ENCODE data around the gene KCNQ1. TPM values are rescaled to one million over a fixed set of nuclear protein-coding genes. Genes with fewer than 3 reads are reported as not detected.

Gene KCNQ1
- total RNA-seq, 4 donors from 2014 or later, result 2.6 to 12.7 (median 4.9) TPM

DNA sequence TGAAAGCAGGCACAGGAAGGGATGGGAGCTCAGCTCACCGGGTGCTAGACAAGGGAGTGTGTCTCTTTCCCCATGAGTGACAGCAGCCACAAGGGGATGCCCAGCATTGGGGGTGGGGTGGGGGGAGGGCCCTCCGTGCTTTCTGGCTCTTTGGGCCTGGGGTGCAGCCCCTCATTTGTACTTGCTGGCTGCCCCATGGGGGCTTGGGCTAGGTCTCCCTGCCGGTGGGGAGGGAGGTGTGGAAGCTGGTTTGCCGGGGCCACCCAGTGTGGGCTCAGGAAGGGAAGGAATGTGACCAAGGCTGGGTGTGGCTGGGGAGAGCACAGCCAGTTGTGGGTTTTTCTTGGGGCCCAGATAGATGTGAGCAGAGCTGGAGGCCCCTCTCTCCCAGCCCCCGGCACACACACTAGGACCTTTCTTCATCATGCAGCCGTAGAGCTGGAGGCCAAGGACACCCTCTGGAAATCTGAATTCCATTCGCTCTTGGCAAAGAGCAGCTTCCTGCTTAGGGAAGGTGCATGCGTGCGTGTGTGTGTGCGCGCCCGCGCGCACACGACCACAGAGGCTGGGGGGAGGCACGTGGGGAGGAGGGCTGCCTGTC is 229.2 kb downstream of the KCNQ1 start:
- Histone ChIP-seq H3K4me3 (no peak overlapping the region), H3K27ac (peak overlapping the region in 1 of 4 donors; percentile 71), H3K4me1 (peaks cover 0 to 39% (median 9%) of the 10 kb centered on the region in 3 donors), H3K9me3 (no peaks in the 10 kb centered on the region), H3K36me3 (peaks cover 0 to 4% of the 10 kb centered on the region in 2 donors), H3K27me3 (no peaks in the 10 kb centered on the region)
- TF ChIP-seq, protein P1, sequence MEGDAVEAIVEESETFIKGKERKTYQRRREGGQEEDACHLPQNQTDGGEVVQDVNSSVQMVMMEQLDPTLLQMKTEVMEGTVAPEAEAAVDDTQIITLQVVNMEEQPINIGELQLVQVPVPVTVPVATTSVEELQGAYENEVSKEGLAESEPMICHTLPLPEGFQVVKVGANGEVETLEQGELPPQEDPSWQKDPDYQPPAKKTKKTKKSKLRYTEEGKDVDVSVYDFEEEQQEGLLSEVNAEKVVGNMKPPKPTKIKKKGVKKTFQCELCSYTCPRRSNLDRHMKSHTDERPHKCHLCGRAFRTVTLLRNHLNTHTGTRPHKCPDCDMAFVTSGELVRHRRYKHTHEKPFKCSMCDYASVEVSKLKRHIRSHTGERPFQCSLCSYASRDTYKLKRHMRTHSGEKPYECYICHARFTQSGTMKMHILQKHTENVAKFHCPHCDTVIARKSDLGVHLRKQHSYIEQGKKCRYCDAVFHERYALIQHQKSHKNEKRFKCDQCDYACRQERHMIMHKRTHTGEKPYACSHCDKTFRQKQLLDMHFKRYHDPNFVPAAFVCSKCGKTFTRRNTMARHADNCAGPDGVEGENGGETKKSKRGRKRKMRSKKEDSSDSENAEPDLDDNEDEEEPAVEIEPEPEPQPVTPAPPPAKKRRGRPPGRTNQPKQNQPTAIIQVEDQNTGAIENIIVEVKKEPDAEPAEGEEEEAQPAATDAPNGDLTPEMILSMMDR (IDR thresholded peaks at IDR 0.05), result no peak
- TF ChIP-seq POLR2A (IDR thresholded peaks at IDR 0.05), result no peak
- no peak for TF ChIP-seq POLR2AphosphoS5 (IDR thresholded peaks at IDR 0.05)
- TF ChIP-seq EP300 (IDR thresholded peaks at IDR 0.05), result no peak
- no peak for ATAC-seq
- WGBS, 2 donors (ENCODE audit: low coverage in 1 of 2), result 85 to 100% methylated on average over 1 to 11 of the region's 16 CpGs

GRCh38 chr11:2674658-2675131 is 229.9 kb downstream of the KCNQ1 start:
- WGBS, 2 donors (ENCODE audit: low coverage in 1 of 2), result 42 to 59% methylated on average over 3 to 7 of the region's 8 CpGs
- H3K4me1 ChIP-seq, result peaks cover 0 to 46% (median 9%) of the 10 kb centered on the region in 3 donors
- TF ChIP-seq POLR2A (IDR thresholded peaks at IDR 0.05) (no peak), POLR2AphosphoS5 (IDR thresholded peaks at IDR 0.05) (no peak), EP300 (IDR thresholded peaks at IDR 0.05) (no peak)
- TF ChIP-seq, protein P1 (IDR thresholded peaks at IDR 0.05), result no peak
- no peak overlapping the region for H3K4me3 ChIP-seq
- no peak for ATAC-seq
- H3K27ac ChIP-seq, result peak overlapping the region in 3 of 4 donors; percentile 7 to 71 (median 61)
- H3K36me3 ChIP-seq, result peaks cover 0 to 4% of the 10 kb centered on the region in 2 donors
- no peaks in the 10 kb centered on the region for H3K27me3 ChIP-seq
- H3K9me3 ChIP-seq, result no peaks in the 10 kb centered on the region

GRCh38 chr11:2675540-2675939 is 230.7 kb downstream of the KCNQ1 start:
- 49 to 54% methylated on average over 6 of the region's 7 CpGs for WGBS, 2 donors (ENCODE audit: low coverage in 1 of 2)
- no peak overlapping the region for H3K4me3 ChIP-seq
- no peak for ATAC-seq
- H3K9me3 ChIP-seq, result no peaks in the 10 kb centered on the region
- no peaks in the 10 kb centered on the region for H3K27me3 ChIP-seq
- peaks cover 0 to 46% (median 9%) of the 10 kb centered on the region in 3 donors for H3K4me1 ChIP-seq
- TF ChIP-seq POLR2A (IDR thresholded peaks at IDR 0.05), result no peak
- no peak for TF ChIP-seq POLR2AphosphoS5 (IDR thresholded peaks at IDR 0.05)
- no peak for TF ChIP-seq EP300 (IDR thresholded peaks at IDR 0.05)
- TF ChIP-seq, protein P1 (IDR thresholded peaks at IDR 0.05), result no peak
- H3K36me3 ChIP-seq, result peaks cover 0 to 4% of the 10 kb centered on the region in 2 donors
- H3K27ac ChIP-seq, result peak overlapping the region in 2 of 4 donors; percentile 61 to 71

- Histone ChIP-seq H3K27ac (no peak overlapping the region), H3K4me1 (peaks cover 0 to 58% (median 9%) of the 10 kb centered on the region in 3 donors), H3K27me3 (no peaks in the 10 kb centered on the region), H3K36me3 (peaks cover 0 to 4% of the 10 kb centered on the region in 2 donors), H3K4me3 (no peak overlapping the region), H3K9me3 (no peaks in the 10 kb centered on the region)
- no peak for ATAC-seq
- TF ChIP-seq POLR2A (IDR thresholded peaks at IDR 0.05) (no peak), EP300 (IDR thresholded peaks at IDR 0.05) (no peak), POLR2AphosphoS5 (IDR thresholded peaks at IDR 0.05) (no peak)
- 73 to 75% methylated on average over 1 of the region's 1 CpG for WGBS, 2 donors (ENCODE audit: low coverage in 1 of 2)
These were observed 232.3 kb downstream of the KCNQ1 start for GRCh38 chr11:2677127-2677526.

DNA sequence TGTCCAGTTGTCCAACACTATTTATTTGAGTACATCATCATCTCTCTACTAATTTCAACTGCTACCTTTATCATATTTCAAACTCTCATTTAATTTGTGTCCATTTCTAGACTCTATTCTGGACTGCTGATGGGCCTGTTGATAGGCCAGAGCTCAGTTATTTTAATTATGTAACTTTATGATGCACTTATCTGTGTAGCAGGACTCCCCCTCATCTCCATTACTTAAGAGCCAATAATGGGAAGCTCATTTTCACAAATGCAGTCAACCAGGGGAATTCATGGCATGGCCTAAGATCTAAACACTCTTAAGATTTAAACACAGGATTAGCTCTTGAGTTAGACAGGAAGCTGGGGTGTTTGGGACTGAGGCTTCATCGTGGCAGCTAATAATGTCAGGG is 233.6 kb downstream of the KCNQ1 start:
- 13 to 80% methylated on average over 1 of the region's 1 CpG for WGBS, 2 donors (ENCODE audit: low coverage in 1 of 2)

More for the DNA sequence above, 233.6 kb downstream of the KCNQ1 start:
- Histone ChIP-seq H3K4me3 (no peak overlapping the region), H3K27ac (no peak overlapping the region), H3K36me3 (no peaks in the 10 kb centered on the region), H3K27me3 (no peaks in the 10 kb centered on the region), H3K4me1 (peaks cover 0 to 65% (median 9%) of the 10 kb centered on the region in 3 donors), H3K9me3 (no peaks in the 10 kb centered on the region)
- no peak for ATAC-seq
- TF ChIP-seq, protein P1 (IDR thresholded peaks at IDR 0.05), result no peak
- no peak for TF ChIP-seq POLR2AphosphoS5 (IDR thresholded peaks at IDR 0.05)
- no peak for TF ChIP-seq POLR2A (IDR thresholded peaks at IDR 0.05)
- TF ChIP-seq EP300 (IDR thresholded peaks at IDR 0.05), result no peak

Data from gastroesophageal sphincter (tissue), 4 donors.